Measurements from ENCODE around the gene CEP126.
"Not testable (repeated sequence)": the region's sequence is repeated elsewhere in the genome, so short reads cannot be mapped to it uniquely, and the experiment has no call there.

The CEP126 gene

DNA sequence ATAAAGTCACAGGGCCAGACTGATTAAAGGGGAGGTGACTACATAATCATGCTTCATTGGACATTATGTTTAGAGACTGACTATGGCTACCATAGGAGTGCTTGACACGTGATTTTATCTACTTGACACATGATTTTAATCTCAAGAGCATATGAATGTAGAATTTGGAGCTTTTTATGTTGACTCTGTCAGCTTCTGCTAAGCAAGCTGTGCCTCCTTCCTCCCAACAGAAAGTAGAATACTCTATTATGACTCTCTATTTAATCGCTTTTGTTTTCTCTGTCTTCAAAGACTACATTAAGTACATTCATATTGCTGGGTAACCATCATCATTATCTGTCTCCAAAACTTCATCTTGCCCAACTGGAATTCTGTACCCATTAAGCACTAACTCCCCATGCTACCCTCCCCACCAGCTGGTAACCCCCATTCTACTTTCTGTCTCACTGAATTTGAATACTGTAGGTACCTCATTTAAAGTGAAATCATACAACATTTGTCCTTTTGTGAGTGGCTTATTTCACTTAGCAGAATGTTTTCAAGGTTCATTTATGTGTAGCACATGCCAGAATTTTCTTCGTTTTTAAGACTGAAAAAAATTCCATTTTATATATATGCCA, 26.2 kb downstream of the CEP126 start:
- no peak for DNase-seq

DNA sequence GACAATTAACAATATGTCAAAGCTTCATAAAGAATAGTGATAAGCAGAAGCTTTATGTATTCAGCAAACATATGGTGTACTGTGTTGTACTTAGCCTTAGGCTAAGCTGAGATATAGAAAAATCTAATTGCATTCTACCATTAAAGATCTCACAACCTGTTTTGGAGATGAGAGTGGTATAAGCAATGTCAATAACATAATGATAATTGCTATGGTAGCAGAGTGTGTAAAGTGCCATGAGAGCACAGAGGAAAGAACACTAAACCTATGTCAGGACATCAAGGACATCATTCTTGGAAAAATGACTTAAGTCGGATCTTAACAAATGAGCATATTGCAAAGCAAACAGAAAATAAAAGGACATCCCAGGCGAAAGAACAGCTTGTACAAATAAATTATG, 30.1 kb downstream of the CEP126 start:
- peak in 1 of 2 experiments; percentile 26 for DNase-seq

DNA sequence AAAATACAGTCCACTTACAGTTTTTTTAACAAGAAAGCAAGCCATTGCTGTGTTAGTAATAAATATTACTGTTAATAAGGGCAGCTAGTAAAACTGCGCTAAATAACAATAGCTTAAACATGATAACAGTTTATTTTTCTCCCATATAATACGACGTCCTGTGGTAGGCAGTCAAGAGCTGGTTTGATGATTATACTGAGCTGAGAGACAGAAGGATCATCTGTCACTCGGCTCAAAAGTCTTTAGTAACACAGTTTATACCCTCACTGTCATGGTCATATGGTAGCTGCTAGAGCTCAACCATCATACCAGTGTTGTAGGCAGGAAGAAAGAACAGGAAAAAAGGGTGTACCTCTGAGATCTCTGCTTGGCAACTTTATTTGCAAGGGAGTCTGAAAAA, 30.6 kb downstream of the CEP126 start:
- DNase-seq = no peak

DNA sequence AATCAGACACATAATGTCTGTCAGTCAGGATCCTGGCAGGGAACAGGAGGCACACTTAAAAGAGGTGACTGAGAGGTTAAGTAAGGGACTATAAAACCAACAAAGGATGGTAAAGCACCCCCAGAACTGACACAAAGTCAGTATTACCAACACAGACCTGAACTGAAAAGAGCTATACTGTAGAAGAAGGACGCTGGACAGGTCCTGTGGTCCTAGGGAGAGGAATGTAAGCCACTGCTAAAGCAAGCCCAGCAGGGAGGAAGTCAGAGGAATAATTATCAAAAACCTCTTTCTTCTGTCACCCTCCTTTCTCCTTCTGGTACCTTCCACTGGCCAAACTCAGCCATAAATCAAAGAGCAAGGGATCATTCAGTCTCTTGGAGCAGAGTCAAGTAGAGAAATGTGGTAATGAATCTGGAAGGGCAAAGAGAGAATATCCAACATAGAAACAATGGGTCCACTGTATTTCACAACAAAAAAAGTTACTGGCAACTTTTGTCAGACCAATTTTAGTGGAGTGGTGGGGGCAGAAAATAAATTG, 34.9 kb downstream of the CEP126 start:
- no peak for DNase-seq

DNA sequence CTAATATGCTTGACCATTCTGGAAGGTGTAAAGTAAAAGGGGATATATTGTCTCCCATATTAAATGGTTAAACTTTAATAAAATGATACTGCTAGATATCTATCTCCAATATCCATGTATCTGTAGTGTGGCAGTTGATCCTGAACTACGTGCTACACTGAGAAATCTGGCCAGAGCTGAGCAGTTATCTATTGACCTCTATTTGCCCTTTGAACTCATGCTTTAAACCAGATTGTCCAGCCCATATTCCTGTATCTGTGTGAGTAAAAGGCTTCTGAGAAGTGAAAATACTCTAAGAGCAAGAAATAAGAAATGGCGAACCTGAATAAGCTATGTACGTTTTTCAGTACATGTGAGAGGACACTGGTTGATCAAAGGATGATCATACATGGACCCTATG, 40.5 kb downstream of the CEP126 start:
- no peak for DNase-seq

DNA sequence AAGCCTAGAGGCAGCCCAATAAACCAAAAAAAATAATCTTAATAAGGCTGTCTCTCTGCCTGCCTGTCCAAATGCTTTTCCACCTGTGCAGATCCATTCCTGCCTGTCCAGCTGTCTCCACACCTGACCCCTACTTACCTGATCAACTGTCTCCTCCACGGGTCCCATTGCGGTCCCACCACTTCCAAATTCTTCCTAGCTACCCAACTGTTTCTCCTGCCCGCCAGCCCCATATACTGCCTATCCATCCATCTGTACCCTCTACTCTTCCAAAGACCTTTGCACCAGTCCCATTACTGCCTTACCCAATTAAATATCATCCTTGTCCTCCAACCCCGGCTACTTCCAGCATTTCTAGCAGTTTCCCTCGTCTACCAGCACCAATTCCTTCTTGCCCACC, 40.9 kb downstream of the CEP126 start:
- no peak for DNase-seq

DNA sequence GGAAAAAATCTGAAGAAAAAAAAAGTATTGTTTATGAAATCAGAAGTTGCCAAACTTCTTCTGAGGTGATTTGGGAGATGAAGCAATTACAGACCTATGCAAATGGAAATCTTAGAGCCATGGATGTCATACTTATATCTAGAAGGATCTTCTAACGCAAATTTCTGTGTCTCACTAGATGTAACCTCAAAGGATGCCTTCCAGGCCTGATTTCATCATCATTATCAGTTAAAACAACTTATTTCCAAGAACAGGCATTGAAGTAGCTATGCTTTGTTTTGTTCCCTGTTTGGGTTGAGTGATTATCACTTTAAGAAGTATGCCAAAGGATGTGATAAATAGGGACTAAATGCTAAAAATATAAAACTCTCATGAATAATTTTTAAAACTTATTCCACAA, 45.4 kb downstream of the CEP126 start:
- no peak for DNase-seq

DNA sequence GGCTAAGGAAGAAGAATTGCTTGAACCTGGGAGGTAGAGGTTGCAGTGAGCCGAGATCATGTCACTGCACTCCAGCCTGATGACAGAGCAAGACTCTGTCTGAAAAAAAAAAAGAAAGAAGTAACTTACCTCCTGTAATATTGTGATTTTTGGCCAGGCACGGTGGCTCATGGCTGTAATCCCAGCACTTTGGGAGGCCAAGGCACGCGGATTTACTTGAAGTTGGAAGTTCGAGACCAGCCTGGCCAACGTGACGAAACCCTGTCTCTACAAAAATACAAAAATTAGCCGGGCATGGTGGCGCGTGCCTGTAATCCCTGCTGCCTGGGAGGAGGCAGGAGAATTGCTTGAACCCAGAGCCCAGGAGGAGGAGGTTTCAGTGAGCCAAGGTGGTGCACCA, 49.4 kb downstream of the CEP126 start:
- DNase-seq = not testable (repeated sequence)

DNA sequence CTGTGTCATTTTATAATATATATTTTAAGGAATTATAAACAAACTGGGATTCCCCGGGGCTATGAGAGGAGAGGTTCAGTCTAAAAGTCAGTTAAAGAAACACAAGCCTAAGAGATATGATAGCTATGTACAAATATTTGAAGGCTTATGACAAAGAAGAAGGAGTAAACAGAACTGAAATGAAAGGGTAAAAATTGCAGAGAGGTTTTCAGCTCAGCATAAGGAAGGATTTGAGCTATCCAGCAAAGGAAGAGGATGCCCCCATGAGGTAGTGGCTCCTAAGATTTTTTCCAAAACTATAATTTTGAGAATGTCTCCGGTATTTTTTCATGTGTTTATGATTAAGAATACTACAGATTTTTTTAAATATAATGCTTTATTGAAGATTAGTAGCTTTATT, 59.4 kb downstream of the CEP126 start:
- DNase-seq = no peak

DNA sequence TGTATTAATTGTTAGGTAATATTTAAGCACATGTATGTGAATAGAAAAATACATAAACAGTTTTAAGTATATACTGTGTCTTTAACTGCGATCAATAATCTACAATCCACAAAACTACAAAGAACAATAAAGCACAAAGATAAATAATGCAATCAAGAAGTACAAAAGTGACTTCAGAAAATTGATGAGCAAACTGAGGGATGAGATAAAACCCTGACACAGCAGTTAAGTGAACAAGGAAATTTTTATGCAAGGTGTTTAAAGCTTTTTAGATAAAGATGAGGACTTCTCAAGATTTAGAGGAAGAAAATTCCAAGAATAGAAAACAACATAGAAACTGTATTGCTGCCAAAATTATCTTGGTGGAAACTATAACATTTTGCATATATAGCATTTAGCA, 60.0 kb downstream of the CEP126 start:
- no peak for DNase-seq

DNA sequence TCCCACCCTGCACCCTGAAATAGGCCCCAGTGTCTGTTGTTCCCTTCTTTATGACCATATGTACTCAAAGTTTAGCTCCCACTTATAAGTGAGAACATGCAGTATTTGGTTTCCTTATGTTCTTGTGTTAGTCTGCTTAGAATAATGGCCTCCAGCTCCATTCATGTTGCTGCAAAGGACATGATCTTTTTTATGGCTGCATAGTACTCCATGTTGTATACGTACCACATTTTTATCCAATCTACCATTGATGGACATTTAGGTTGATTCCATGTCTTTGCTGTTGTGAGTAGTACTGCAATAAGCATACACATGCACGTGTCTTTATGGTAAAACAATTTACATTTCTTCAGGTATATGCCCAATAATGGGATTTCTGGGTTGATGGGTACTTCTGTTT, 60.9 kb downstream of the CEP126 start:
- DNase-seq = no peak

DNA sequence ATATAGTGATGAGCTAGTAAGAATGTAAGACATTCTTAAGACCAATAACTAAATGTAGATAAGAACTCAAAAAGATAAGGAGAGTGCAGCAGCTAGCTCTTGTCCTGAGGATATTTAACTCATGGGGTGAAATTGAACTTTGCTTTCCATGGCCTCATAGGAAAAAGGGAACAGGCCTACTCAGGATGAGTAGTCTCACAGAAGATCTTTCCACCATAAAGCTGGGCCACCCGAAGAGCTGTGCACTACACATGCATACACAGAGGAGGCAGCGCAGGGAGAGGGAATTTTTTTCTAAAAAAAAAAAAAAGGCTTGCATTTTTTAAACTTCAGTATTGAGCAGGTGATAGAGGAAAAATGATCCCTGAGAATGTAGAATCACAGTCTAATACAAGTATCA, 72.6 kb downstream of the CEP126 start:
- DNase-seq = no peak

DNA sequence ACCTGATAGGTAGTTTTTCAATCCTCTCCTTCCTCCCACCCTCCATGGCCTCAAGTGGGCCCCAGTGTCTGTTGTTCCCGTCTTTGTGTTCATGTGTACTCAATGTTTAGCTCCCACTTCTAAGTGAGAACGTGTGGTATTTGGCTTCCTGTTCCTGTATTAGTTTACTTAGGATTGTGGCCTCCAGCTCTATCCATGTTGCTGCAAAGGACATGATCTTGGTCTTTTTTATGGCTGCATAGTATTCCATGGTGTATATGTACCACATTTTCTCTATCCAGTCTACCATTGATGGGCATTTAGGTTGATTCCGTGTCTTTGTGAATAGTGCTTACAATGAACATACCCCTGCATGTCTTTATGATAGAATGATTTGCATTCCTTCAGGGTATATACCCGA, 78.4 kb downstream of the CEP126 start:
- DNase-seq = no peak

DNA sequence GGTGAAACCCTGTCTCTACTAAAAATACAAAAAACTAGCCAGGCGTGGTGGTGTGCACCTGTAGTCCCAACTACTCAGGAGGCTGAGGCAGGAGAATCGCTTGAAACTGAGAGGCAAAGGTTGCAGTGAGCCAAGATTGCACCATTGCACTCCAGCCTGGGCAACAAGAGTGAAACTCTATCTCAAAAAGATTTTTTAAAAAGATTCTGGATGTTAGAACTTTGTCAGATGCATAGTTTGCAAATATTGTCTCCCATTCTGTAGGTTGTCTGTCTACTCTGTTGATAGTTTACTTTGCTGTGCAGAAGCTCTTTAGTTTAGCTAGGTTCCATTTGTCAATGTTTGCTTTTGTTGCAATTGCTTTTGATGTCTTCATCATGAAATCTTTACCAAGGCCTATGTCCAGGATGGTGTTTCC, 79.3 kb downstream of the CEP126 start:
- DNase-seq = not testable (repeated sequence)

DNA sequence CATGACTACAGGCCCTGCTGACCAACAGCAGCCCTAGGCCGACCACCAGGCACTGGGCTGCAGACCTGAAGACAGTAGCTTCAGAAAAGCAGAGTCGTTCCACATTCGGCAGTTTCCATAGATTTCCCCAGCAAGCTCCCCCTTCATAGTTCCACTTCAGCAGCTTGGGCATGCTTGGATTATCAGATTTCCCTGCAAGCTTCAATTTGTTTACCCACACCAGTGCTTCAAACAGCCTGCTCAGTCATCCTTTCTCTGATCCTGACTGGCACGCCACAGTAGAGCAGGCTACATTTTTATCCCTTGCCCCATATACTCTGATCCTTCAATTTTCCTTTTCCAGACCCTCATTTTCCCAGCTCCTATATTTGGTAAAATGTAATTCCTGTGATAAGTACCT, 81.3 kb downstream of the CEP126 start:
- DNase-seq = no peak

DNA sequence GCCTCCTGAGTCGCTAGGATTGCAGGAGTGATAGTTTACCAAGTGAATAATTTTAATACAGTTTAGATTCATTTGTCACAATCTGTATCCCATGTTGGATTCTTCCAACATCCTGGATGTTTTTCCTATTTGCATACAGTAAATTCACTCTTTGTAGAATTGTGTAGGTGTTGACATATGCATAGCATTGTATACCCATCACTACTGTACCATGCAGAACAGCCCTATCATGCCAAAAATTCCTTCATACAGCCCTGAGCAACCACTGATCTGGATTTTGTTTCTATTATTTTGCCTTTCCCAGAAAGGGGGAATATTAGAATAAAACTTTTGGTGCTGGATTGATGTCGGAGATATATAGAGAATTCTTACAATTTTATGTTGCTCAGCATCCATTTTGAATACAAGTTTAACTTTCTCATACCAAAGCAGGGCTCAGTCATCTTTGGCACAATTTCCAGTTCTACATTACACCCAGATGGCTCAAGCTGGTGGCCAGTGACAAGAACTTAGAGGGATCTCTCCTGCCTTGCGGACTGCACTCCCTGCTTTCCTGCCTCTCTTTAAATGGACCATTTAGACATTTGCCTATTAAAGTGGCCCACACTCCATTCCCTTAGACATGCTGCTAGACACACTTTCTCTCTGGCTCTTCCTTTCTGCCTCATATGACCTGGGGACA, 87.0 kb downstream of the CEP126 start:
- DNase-seq = no peak

DNA sequence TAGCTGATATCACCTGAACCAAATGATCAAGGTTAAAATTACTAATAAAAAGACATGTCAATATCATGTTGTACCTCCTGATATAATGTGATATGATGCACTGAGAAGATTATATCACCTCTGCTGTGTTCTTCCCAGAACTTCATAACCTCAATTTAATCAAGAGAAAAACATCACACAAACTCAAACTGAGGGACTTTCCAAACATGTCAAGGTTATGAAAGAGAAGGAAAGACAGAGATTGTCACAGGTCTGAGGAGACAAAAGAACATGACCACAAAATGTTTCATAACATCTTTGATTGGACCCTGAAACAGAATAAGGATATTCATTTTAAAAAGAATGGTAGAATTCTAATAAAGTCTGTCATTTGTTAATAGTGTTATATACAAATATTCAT, 89.4 kb downstream of the CEP126 start:
- DNase-seq = no peak

DNA sequence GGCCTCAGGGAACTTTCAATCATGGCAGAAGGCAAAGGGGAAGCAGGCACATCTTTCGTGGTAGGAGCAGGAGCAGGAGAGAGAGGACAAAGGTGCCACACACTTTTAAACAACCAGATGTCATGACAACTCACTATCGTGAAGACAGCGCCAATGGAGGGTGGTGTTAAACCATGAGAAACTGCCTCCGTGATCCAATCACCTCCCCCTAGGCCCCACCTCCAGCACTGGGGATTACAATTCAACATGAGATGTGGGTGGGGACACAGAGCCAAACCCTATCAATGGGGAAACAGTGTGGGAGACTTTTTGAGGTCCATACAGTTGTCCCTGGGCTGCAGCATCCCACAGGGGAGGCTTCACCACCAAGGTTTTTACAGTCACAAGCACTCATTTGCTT, 90.5 kb downstream of the CEP126 start:
- DNase-seq = no peak

DNA sequence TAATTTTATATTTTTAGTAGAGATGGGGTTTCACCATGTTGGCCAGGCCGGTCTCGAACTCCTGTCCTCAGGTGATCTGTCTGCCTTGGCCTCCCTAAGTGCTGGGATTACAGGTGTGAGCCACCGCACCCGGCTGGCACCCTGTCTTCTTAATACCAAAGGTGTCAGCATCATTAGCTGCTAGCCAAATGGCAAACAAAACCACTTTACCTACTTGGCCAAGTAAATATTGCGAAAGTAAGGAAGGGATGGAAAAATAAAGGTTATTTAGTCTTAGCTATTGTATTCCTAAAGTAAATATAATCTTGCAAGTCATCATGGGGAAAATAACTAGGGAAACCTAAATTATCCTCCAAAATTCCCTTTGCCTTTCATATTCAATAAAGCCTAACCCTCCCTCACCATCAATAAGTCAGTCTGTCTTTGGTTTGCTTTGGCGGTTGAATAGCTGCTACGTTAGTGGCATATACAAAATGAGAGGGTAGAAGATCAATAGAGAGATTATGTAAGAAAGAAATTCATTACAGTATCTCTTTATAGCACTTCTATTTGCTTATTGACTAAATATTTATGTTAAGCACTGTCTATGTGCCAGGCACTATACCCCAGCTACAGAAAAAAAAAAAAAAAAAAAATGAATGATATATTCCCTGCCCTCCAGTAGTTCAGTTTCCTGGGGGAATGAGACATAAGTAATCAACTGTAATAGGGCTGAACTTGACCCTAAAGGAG, 92.2 kb downstream of the CEP126 start:
- DNase-seq = peak; percentile 39 to 46

DNA sequence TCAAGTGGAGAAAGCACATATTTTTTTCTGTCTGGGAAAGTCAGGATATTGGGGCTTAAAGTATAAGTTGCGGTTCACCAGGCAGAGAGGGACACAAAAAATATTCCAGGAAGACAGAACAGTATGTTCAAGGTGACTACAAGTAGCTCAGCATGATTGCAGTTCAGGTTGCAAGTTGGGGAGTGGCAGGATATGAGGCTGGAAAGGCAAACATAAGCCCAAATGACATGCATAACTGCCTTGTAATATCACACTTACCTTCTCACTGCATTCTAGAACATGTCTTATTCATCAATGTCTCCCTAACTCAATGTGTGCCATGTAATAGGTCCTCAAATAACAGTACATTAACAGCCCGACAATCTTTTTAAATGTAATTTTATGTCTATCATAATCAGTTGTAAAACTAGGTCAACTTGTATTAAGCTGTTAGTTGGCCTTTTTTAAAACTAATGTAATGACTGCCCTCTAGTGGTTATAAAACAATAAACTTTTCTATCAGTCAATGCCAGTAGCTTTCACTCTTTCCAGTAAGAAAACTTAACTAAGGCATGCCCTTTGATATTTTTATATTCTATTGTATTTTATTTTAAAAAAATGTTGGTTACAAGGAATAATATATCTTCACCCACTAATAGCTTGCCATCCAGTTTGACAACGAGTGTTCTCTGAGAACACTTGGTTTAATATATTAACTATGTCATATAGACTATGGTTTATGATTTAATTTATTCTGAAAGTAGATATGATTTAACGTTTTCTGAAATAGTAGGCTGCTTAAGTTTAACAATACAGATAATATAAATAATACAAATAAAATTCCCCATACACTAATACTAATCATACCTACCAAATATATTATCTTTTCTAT, 93.0 kb downstream of the CEP126 start:
- DNase-seq = peak; percentile 39 to 84

DNA sequence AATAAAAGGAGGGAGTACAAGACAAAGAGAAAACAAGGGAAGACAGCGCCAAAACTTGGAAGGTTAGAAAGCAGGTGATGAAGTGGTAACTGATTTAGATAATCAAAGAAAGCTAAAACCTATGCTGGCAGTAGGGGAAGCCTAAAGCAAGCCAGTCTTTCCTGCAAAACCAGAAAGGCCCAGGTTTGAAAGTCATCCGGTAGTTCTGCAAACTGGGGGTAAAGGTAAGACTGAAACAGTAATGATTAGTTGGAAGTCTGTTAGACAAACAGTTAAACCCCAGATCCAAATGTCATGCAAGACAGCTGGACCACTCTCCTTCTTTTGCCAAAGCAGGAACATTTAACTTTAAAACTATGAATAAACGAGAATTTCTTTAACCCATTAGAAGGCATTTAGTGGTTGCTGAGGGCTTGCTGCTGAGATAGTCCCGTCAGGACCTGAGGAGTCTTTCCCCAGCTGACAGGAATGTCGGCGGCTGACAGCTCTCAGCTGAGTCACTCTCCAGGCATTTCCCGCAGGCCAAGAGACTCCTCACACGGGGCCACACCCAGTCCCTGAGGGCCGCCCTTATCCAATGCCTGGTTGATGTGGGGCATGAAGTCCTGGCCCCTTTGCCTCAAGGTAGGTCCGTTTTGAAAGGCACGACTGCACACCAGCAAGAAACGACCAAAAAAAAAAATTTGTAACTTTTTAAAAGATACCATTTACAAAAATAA, 96.1 kb downstream of the CEP126 start:
- DNase-seq = no peak

DNA sequence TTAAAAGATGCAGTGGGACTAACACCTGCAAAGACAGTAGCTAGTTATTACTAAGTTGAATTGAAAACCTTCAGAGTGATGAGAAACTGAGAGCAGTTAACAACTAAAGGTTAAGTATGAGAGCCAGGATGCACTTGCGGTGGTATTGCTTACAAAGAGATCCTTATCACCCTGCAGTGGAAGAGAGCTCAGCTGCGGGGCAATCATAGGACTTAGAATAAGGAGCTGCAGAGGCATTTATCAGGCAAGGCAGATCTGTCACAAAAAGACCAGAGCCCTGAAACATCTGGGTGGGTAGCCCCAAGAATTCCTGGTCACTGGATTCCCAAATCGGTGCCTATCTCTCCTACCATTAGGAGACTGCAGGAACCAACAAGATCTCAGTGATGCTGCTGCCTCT, 98.1 kb downstream of the CEP126 start:
- no peak for DNase-seq
